ENCODE data around the gene SNTG2.

DNA sequence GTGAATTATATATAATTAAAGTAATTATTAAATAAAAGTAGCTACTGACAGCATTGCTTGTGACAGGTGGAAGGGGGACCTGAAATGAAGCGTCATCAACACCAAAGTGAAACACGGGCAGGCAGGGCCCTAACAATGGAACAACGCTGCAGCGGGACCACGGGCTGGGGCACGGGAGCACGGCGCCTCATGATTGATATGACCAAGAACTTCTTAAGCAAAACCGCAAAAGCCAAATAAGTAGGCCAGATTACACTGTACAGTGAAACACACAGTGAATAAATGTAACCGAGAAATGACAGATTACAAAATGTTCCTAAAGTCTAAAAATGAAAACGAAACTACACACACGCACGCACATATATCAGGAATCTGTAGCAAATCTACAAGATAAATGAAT lies 81.4 kb downstream of the SNTG2 start:
- TF ChIP-seq CTCF (IDR thresholded peaks at IDR 0.05) (no peak), EP300 (IDR thresholded peaks at IDR 0.05) (no peak), POLR2AphosphoS5 (IDR thresholded peaks at IDR 0.05) (no peak), POLR2A (IDR thresholded peaks at IDR 0.05; ENCODE audit: low read depth) (no peak)

All from esophagus muscularis mucosa (tissue), 4 donors.